HG03457 (cell line): ENCODE measurements around the gene DVL3.
"Not testable (repeated sequence)": the region's sequence is repeated elsewhere in the genome, so short reads cannot be mapped to it uniquely, and the experiment has no call there.

Source experiments
- ATAC-seq: cut with Tn5 transposase; IDR thresholded peaks from one replicate; pipeline ENCODE4 v1.9.1; 2021; ENCODE audit warnings: moderate number of reproducible peaks; ENCODE audit not compliant: unreplicated experiment

DVL3 gene

GRCh38 chr3:184155644-184156521 is 706 bp downstream of the DVL3 start:
- ATAC-seq: peak; percentile 19

- ATAC-seq: no peak
These were observed 1.4 kb downstream of the DVL3 start for GRCh38 chr3:184156522-184156955.

DNA sequence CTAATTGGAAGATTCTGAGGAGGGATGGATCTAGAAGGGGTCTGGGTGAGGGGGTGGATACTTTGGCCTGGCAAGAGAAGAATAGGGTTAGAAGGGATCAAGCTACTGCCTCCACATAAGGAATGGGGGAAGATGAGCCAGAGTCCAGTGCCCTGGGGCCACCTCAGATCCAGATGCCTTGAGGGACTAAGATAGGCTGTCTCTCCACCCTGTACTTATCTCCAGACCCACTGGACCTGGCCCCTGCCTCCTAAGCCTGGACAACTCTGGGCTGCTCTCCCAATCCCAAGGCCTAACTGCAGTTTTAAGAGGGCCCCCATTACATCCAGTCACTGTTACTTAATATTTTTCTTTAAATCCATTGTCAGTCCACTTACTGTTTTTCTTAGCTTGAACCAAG is 2.0 kb downstream of the DVL3 start:
- no peak for ATAC-seq

DNA sequence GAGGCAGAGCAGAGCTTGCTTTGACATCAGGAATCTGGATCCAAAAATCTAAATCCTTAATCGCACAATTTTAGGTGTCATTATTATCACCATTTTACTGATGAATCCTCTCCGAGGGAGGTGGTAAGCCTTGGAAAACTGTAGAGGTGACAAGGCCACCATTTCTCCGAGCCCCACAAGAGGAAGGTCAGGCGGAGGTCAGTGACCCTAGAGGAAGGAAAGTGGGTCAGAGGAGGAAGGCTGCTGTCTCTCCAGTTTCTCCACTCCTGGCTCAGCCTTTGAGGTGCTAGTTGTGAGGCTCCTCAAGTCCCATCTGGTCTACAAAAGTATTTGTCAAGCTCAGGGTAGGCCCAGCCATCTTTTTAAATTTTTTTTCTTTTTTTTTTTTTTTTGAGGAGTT is 3.2 kb downstream of the DVL3 start:
- ATAC-seq: no peak

DNA sequence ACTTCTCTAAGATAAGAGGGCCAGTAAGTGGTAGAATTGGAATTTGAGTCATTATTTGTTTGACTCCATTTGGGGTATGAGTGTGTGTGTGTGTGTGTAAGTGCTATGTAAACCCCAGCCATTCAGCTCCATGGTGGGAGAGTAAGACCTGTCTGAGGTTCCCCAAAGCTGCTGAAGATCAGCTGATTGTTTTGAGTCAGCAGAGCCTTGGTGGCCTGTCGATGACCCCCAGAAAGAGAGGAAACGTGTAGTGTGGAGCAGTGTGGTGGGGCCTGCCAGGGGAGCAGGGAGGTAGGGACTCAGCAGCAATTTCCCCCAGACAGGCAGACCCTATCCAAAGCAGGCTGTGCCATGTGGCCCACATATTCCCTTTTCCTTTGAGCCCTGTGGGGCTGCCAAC is 5.3 kb downstream of the DVL3 start:
- ATAC-seq: no peak

DNA sequence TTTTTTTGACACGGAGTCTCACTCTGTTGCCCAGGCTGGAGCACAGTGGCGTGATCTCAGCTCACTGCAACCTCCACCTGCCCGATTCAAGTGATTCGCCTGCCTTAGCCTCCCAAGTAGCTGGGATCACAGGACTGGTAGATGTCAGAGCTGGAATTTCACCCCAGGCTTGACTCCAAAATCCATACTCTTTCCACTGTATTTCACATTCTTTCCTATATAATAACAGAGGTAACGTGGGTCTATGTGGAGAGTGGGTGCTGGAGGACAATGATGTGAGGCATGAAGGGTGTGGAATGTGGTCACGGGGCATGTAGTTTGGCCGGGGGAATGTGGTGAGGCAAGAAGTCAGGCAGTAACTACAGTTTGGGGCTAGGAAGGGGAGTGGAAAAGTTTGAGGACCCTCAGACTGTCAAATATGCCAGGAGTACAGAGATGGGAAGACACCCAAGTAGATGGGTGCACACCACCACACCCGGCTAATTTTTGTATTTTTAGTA is 7.4 kb downstream of the DVL3 start:
- not testable (repeated sequence) for ATAC-seq

- no peak for ATAC-seq
These were observed 9.6 kb downstream of the DVL3 start for GRCh38 chr3:184164648-184165330.

DNA sequence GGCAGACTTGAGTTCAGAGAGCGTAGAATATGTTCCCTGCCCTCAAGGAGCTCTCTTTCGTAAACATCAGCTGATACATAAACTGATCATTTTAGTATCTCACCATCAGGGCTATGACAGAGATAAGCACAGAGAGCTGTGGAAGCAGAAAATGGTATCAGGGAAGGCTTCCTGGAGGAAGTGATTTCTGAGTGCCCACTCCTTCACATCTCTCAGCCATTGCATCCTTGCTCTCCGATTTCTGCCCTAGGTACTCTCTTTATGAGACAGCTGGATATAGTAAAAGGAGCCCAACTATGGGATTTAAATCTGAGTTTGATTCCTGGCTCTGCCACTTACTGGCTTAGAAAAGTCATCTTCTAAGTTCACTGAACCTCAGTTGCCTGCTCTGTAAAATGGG is 10.4 kb downstream of the DVL3 start:
- ATAC-seq: no peak

DNA sequence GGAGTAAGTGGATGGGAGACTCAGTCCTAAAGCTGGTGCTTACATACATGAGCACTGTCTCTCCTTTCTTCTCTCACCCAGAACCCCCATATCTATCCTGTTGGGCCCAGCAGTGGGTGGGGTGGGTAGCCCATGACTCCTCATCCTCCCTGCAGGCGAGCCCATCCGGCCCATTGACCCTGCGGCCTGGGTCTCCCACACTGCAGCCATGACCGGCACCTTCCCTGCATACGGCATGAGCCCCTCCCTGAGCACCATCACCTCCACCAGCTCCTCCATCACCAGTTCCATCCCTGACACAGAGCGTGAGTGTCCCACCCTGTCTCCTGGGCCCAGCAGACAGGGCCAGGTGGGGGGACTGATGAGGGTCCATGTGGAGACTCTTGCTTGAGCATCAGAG is 11.5 kb downstream of the DVL3 start:
- no peak for ATAC-seq

GRCh38 chr3:184167786-184168185 is 12.6 kb downstream of the DVL3 start:
- no peak for ATAC-seq

DNA sequence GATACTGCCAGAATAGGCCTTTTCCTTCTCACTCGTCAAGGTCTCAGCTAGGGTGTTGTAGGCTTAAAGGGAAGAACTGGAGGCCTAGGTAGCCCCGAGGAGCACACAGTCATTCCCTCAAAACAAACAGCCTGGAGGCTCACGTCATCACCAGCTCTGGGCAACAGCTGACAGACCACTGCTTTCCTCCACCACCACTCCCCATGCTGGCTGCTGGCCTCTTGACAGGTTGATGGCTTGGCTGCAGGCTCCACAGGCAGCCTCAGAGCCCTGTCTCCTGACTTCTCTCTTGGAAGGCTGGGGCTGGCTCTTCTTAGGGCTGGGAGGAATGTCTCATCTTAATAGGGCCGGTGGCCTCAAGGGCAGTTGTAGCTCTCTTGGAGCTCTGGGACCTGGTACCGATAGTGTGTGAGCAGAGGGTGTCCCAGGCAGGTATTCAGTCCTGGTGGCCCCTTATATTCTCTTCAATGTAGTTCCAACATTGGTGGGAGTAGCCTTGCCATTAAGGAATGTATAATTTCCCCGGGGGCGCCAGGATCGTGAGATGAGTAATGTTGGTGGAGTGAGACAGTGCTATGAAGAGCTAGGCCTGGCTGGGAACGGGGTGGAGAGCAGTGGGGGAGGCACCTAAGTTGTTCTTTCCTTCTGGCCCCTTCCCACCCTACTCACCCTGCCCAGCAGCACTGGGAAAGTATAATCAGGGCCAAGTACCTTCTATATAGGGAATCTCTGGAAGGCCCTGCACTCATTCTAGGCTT is 13.4 kb downstream of the DVL3 start:
- ATAC-seq: no peak

GRCh38 chr3:184169896-184170875 is 15.0 kb downstream of the DVL3 start:
- no peak for ATAC-seq

DNA sequence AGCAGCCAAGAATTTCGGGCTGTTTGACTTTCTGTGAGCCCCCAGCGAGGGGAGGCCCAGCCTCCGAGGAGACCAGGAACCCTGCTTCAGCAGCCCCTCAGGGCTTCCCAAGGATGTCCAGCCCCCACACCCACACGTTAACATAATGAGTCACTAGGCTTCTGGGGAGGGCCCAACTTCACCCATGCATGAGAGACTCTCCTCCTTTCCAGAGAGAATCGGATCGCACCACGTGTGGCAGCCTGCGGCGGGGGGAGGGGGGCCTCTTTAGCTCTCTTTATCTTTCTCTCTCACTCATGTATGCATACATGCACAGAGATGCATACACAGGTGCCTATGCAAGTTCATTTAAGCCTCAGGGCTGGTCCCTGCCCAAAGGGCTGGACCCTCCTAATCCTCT is 16.4 kb downstream of the DVL3 start:
- no peak for ATAC-seq

DNA sequence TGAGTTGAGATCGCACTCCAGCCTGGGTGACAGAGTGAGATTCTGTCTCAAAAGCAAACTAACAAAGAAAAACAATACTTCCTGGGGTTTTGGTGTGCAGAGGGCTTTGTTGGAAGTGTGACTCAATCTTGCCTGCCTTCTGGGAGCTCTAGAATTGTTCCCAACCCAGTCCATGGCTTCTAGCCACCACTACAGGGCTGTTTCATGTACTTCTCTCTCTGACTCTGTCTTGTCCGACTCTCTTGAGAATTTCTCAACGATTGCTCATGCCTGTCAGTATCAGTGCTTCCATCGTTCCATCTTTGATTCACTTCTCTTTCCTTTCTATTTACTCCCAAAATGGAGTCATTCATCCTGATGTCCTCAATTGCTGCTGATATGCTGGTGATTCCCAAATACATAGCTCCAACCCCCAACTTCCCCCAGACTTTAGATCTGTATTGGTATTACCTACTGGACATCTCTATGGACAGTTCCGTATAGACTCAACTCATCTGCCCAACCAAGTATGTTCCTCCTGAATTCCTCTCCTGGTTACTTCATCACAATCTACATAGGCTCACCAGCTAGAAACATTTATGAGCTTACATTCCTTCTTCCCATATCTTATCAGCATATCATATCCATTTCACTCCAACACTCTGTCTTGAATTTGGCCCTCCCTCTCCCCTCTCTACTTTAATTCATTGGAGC is 17.6 kb downstream of the DVL3 start:
- ATAC-seq: no peak

- no peak for ATAC-seq
These were observed 18.2 kb downstream of the DVL3 start for GRCh38 chr3:184173374-184173722.

DNA sequence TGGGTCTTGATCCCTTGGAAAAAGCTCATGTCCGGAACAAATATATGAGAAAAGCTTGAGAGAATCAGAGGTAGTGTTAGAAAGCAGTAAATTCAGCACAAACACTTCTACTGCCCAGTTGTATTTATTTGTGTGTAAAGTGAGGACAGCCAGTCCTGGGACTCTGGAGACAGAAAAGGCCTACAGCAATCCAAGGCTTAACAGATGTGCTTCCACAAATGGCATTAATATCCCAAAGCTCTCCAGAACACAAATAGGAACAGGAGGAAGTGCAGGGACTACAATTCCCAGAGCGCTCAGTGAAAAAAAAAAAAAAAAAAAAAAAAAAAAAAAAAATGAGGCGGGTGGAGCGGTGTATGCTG is 19.1 kb downstream of the DVL3 start:
- ATAC-seq: no peak

DNA sequence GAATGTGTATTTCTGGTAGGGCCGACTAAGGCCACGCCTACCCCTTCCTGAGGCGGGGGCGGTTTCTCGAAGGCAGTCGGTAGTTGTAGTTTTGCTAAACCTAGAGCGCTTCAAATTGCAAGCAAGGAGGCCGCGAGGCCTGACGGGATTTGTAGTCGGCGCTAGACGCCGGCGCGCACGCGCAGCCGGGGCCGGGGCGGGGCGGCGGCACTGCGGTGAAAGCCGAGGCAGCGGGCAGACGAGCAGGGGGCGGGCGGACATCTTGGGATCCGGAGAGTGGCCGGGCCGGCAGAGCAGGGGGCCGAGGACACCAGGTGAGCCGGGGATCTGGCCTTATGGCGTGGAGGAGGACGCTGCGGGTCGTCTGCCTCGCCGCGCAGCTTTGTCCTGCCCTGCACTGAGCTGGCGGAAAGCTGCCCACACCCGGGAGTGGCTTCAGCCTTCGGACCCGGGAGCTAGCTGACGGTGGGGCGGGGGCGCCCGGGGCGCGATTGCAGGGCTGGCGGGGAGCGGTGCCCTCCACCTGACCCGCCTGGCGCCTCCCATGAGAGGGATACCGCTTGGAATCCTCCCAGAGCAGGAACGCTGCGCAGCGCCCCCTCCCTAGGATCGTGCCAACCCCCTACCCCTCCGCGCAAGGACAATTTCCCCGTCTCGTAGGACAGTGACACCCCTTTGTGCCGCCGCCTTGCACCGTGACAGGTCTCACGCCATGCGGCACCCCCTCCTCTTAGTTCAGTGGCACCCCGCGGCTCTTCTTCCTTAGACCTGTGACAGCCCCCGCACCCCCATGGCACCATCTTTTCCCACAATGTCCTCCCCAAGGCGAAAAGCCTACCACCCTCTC is 19.7 kb downstream of the DVL3 start, which contains the start of gene AP2M1:
TSS of gene AP2M1 (plus strand) at position 210 of the 847 bp plus-strand sequence. CDS start 2,139 bp downstream, outside the sequence.
- peak; percentile 79 for ATAC-seq

DNA sequence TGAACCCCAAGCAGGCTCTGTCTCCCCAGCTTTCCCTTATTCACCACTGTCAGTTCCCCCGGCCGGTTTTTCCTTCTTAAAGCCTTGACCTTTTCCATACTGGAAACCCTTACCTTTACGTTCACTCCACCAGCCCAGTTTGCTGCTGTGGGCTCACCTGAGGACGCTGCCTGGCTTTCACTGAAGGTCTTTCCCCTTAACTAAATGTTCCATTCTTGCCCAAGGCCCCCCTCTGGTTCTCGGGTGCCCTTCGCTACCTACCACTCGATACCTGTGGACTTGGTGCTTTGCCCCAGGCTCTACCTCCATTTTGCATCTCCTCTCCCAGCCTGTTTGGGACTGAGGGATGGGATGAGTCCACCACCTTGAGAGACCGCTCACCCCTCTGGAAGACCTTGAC is 20.3 kb downstream of the DVL3 start:
- ATAC-seq: no peak

DNA sequence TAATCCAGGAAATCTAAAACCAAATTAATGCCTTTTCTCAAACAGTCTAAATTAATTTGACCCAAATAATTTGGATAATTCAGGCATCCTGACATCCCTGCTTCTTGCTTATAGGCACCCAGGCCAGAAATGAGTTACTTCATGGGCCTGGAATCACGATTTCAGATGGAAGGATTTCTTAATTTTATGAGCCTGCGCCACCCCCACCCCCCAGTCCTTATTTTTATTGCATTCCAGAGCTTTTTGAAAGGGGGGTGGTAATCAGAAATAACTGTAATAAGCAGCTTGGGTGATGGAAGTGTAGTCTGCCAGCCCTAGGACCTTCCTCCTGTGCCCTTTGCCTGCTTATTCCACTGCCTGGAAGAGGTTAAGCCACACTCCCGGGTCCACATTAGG is 20.8 kb downstream of the DVL3 start:
- no peak for ATAC-seq
